Measurements from ENCODE around the gene OTULIN. TPM values are rescaled to one million over a fixed set of nuclear protein-coding genes. Genes with fewer than 3 reads are reported as not detected.

OTULIN gene
- total RNA-seq (2021; fragmentation: NEBNext Ultra II Directional; extraction: Animal tissue kit (Norgen Biotek cat#: 25700)) = 10 to 100 TPM; 17.5 to 22.0 (median 21.3) TPM
- long read RNA-seq, partial matches to known transcripts = 0 of 2 reads
- long read RNA-seq, other reads (novel, unspliced or antisense) = 2 of 2 reads

DNA sequence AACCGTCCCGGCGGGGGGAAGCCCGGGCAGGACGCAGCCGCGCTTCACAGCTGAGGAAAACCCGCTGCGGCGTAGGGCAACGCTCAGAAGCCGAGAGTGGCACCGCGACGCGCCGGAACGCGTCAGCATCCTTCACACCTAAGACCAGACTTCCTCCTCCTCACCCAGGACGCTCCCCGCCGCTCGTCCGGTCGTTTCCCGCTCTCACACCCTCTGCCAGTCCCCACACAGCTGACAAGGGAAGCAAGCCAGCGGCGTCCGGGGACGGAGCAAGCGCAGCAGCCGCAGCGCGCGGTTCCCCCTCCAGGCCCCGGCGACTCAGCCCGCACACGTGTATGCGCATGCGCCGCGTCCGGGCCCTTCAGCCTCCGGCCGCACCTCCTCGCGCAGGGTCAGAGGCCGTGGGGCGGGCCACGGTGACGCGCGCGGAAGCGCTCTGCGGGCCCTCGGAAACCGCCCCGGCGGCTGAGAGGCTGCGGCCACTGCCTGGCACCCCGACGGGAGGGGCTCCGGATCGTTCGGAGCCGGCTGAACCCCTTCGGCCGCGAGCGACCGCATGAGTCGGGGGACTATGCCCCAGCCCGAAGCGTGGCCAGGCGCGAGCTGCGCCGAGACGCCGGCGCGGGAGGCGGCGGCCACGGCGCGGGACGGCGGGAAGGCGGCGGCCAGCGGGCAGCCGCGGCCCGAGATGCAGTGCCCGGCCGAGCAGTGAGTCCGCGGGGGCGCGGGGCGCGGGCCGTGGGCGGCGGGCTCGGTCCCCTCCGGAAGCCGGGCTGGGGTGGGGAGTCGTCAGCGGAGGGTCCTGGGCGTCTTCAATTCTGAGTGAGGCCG, at the start of gene OTULIN:
TSS of gene OTULIN (plus strand) at position 449 of the 831 bp plus-strand sequence. CDS start at position 557, 108 bp downstream.
- peak; percentile 80 for DNase-seq
- H3K9me3 Mint-ChIP-seq = no peaks in the 10 kb centered on the region
- H3K4me1 Mint-ChIP-seq (ENCODE audit: low read depth) = peaks cover 70% of the 10 kb centered on the region
- peak within 1 kb of the TSS; percentile 95 for H3K27ac Mint-ChIP-seq
- H3K27me3 Mint-ChIP-seq (ENCODE audit: insufficient read depth) = no peaks in the 10 kb centered on the region
- no peak for TF ChIP-seq CTCF (IDR thresholded peaks at IDR 0.05)
- peak within 1 kb of the TSS; percentile 99 for H3K4me3 Mint-ChIP-seq
- no peaks in the 10 kb centered on the region; the same call in 1 of the 2 replicates for H3K36me3 Mint-ChIP-seq (ENCODE audit: low read depth)

- no peak for DNase-seq
- no peaks in the 10 kb centered on the region for H3K4me1 Mint-ChIP-seq (ENCODE audit: low read depth)
- H3K4me3 Mint-ChIP-seq = no peak overlapping the region
- H3K27me3 Mint-ChIP-seq (ENCODE audit: insufficient read depth) = peaks cover 6% of the 10 kb centered on the region
- no peak overlapping the region for H3K27ac Mint-ChIP-seq
- H3K9me3 Mint-ChIP-seq = no peaks in the 10 kb centered on the region
- TF ChIP-seq CTCF (IDR thresholded peaks at IDR 0.05) = no peak
- H3K36me3 Mint-ChIP-seq (ENCODE audit: low read depth) = peaks cover 14% of the 10 kb centered on the region
Measured at GRCh38 chr5:14615365-14615764, 49.2 kb upstream of the OTULIN start.

- TF ChIP-seq CTCF (IDR thresholded peaks at IDR 0.05) = no peak
- no peak for DNase-seq
- no peaks in the 10 kb centered on the region for H3K4me1 Mint-ChIP-seq (ENCODE audit: low read depth)
- H3K9me3 Mint-ChIP-seq = no peaks in the 10 kb centered on the region; the same call in 1 of the 2 replicates
- H3K27ac Mint-ChIP-seq = no peak overlapping the region
- no peak overlapping the region for H3K4me3 Mint-ChIP-seq
- H3K27me3 Mint-ChIP-seq (ENCODE audit: insufficient read depth) = peaks cover 12% of the 10 kb centered on the region
- peaks cover 22% of the 10 kb centered on the region for H3K36me3 Mint-ChIP-seq (ENCODE audit: low read depth)
Measured at GRCh38 chr5:14617441-14617840, 47.1 kb upstream of the OTULIN start.

- H3K36me3 Mint-ChIP-seq (ENCODE audit: low read depth) = no peaks in the 10 kb centered on the region
- H3K9me3 Mint-ChIP-seq = no peaks in the 10 kb centered on the region
- peaks cover 8% of the 10 kb centered on the region for H3K27me3 Mint-ChIP-seq (ENCODE audit: insufficient read depth)
- TF ChIP-seq CTCF (IDR thresholded peaks at IDR 0.05) = no peak
- no peaks in the 10 kb centered on the region for H3K4me1 Mint-ChIP-seq (ENCODE audit: low read depth)
- no peak for DNase-seq
- H3K27ac Mint-ChIP-seq = no peak overlapping the region
- H3K4me3 Mint-ChIP-seq = no peak overlapping the region
Measured at GRCh38 chr5:14627270-14627669, 37.2 kb upstream of the OTULIN start.

- Mint-ChIP-seq H3K9me3 (no peaks in the 10 kb centered on the region), H3K4me1 (ENCODE audit: low read depth) (no peaks in the 10 kb centered on the region), H3K27me3 (ENCODE audit: insufficient read depth) (peaks cover 16% of the 10 kb centered on the region), H3K36me3 (ENCODE audit: low read depth) (no peaks in the 10 kb centered on the region), H3K27ac (no peak overlapping the region), H3K4me3 (no peak overlapping the region)
- no peak for TF ChIP-seq CTCF (IDR thresholded peaks at IDR 0.05)
- DNase-seq = peak; percentile 28
Measured at GRCh38 chr5:14628346-14628745, 36.2 kb upstream of the OTULIN start.
